Panc1 (cell line): ENCODE measurements around the gene SKI. TPM values are rescaled to one million over a fixed set of nuclear protein-coding genes. Genes with fewer than 3 reads are reported as not detected.

Source experiments
- ATAC-seq: fragments of 200-7000 bp; cut with Tn5 transposase; 2 replicates; pipeline ENCODE4 v1.9.1; 2020; ENCODE audit warnings: mild to moderate bottlenecking, moderate library complexity
- BruUV-seq: library from RNA; stranded (reverse); fragments of 400-500 nt; replicated peaks from 2 replicates; lab custom pipeline; 2021; lab: Mats Ljungman, UMichigan
- CTCF ChIA-PET: fragments of 300-600 bp; sonication (Branson Sonifier 250); formaldehyde crosslinking; loops from one replicate; lab custom pipeline; 2022; ENCODE audit warnings: antibody characterized with exemption; lab: Charles Lee
- POLR2A ChIA-PET: fragments of 300-600 bp; sonication (Branson Sonifier 250); formaldehyde crosslinking; loops from one replicate; lab custom pipeline; 2022; ENCODE audit warnings: antibody characterized with exemption; lab: Charles Lee
- DNase-seq: peaks from one replicate; pipeline ENCODE4 v3.0.0-alpha.2; 2010; ENCODE audit warnings: low read depth, low spot score
- H3K27ac ChIP-seq: 2 replicates; pipeline ENCODE4 v1.5.1; 2011; ENCODE audit warnings: mild to moderate bottlenecking, low read length, inconsistent platforms
- H3K27me3 ChIP-seq: fragments of 200-500 bp; sonication (Bioruptor generic); 2 replicates; pipeline ENCODE4 v1.6.0; 2014; ENCODE audit warnings: low read length, inconsistent platforms; ENCODE audit not compliant: control insufficient read depth, insufficient read depth
- H3K36me3 ChIP-seq: fragments of 200-500 bp; sonication (Bioruptor generic); 2 replicates; pipeline ENCODE4 v1.5.1; 2014; ENCODE audit warnings: inconsistent platforms, mild to moderate bottlenecking, low read length, moderate library complexity; ENCODE audit not compliant: control insufficient read depth, insufficient read depth
- H3K4me1 ChIP-seq: 2 replicates; pipeline ENCODE4 v1.5.1; 2011; ENCODE audit warnings: inconsistent platforms, mild to moderate bottlenecking, low read length, moderate library complexity; ENCODE audit not compliant: control insufficient read depth, insufficient read depth
- H3K4me3 ChIP-seq, 2 experiments: 2 replicates each; pipeline ENCODE4 v1.5.1; 2011 to 2012; ENCODE audit warnings: low read depth in 2 of 2, low read length in 2 of 2, mild to moderate bottlenecking in 2 of 2, inconsistent platforms in 1 of 2, moderate library complexity in 1 of 2
- H3K9me3 ChIP-seq: fragments of 200-500 bp; sonication (Bioruptor generic); 2 replicates; pipeline ENCODE4 v1.5.1; 2014; ENCODE audit warnings: low read depth, mild to moderate bottlenecking, inconsistent platforms, low read length, moderate library complexity; ENCODE audit not compliant: control insufficient read depth, insufficient read depth
- POLR2AphosphoS5 ChIP-seq: IDR thresholded peaks from 2 replicates; pipeline ENCODE4 v1.6.1; 2012; ENCODE audit warnings: mild to moderate bottlenecking, low read depth, low read length, moderate library complexity
- SIN3A ChIP-seq: IDR thresholded peaks from 2 replicates; pipeline ENCODE4 v1.6.1; 2012; ENCODE audit warnings: low read depth, mild to moderate bottlenecking, low read length, moderate library complexity, borderline replicate concordance; ENCODE audit not compliant: insufficient read depth
- TCF7L2 ChIP-seq: IDR thresholded peaks from 2 replicates; pipeline ENCODE4 v1.6.1; 2011; ENCODE audit warnings: mild to moderate bottlenecking, low read depth, low read length, inconsistent platforms
- in situ Hi-C: cut with HindIII; loops from 2 replicates; pipeline ENCODE4 v1.10.0; 2016; ENCODE audit warnings: low sequenced_read_pairs, low pct_unique_long_range_greater_than_20kb
- intact Hi-C: fragments of 100-400 bp; cut with micrococcal nuclease; formaldehyde crosslinking; loops from one replicate; pipeline ENCODE4 v1.10.0; 2022; ENCODE audit not compliant: unreplicated experiment
- total RNA-seq: library from RNA; stranded (reverse); gene quantifications from one replicate; pipeline ENCODE4 v1.2.1, GENCODE V29; 2021; ENCODE audit not compliant: unreplicated experiment
- TF ChIP-seq, protein P1 (sequence below), 2 experiments: IDR thresholded peaks; 2 replicates each; pipeline ENCODE4 v1.6.1; 2011 to 2012; ENCODE audit warnings: low read depth in 2 of 2, control low read depth in 1 of 2, low read length in 1 of 2, mild to moderate bottlenecking in 1 of 2, moderate library complexity in 1 of 2; ENCODE audit not compliant: insufficient read depth in 1 of 2
- TF ChIP-seq, protein P2 (sequence below): fragments of 450-650 bp; IDR thresholded peaks from 2 replicates; pipeline ENCODE4 v1.5.1; 2017; ENCODE audit warnings: mild to moderate bottlenecking

SKI gene
- total RNA-seq, 1 experiment from 2014 or later, result 63.2 TPM

DNA sequence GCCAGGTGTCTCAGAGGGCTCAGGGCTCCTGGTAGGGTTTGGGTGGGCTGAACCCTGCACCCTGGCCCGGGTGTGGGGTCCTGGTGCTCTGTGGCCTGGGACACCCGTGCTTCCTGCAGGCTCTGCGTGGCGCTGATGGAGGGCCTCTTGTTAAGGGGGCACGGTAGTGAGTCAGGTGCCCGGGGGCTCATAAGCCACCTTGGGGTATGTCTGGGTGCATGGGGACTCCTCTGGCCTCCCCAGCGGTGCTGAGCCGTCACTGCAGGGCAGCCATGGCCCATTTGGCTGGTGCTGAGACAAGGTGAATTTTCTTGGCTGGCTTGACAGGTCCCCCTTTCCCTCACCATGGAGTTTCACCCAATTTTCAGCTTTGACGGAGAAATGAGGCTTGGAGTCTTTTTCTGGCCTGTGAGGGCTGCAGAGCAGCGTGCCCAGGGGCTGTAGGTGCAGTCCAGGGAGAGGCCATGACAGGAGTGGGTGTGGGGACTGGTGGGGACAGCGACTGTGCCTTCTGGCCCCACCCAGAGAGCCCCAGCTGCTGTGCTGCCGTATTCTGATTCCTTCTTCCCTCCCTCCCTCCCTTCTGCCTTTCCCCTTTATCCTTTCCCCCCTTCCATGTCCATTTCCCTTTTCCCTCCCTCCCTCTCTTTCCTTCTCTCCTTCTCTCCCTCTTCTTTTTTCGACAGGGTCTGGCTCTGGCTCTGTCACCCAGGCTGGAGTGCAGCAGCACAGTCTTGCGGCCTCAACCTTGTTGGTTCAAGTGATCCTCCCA is 40.4 kb downstream of the SKI start:
- H3K36me3 ChIP-seq, result no peaks in the 10 kb centered on the region
- in situ Hi-C loops (no loop called here), intact Hi-C loops (no loop called here)
- ChIA-PET POLR2A (no interaction called here), CTCF (interaction anchor here (0.7 kb wide), 1 partner anchor 113 kb away, joined by 3 read pairs; no protein-coding TSS in a partner anchor)
- H3K4me1 ChIP-seq, result peaks cover 28% of the 10 kb centered on the region
- DNase-seq (no peak), ATAC-seq (no peak)
- H3K4me3 ChIP-seq, result no peak overlapping the region
- TF ChIP-seq POLR2AphosphoS5, result no peak
- TF ChIP-seq, protein P1, sequence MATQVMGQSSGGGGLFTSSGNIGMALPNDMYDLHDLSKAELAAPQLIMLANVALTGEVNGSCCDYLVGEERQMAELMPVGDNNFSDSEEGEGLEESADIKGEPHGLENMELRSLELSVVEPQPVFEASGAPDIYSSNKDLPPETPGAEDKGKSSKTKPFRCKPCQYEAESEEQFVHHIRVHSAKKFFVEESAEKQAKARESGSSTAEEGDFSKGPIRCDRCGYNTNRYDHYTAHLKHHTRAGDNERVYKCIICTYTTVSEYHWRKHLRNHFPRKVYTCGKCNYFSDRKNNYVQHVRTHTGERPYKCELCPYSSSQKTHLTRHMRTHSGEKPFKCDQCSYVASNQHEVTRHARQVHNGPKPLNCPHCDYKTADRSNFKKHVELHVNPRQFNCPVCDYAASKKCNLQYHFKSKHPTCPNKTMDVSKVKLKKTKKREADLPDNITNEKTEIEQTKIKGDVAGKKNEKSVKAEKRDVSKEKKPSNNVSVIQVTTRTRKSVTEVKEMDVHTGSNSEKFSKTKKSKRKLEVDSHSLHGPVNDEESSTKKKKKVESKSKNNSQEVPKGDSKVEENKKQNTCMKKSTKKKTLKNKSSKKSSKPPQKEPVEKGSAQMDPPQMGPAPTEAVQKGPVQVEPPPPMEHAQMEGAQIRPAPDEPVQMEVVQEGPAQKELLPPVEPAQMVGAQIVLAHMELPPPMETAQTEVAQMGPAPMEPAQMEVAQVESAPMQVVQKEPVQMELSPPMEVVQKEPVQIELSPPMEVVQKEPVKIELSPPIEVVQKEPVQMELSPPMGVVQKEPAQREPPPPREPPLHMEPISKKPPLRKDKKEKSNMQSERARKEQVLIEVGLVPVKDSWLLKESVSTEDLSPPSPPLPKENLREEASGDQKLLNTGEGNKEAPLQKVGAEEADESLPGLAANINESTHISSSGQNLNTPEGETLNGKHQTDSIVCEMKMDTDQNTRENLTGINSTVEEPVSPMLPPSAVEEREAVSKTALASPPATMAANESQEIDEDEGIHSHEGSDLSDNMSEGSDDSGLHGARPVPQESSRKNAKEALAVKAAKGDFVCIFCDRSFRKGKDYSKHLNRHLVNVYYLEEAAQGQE (IDR thresholded peaks at IDR 0.05; ENCODE audit: insufficient read depth in 1 of 2, low read depth in 2 of 2, low read length in 1 of 2), result no peak
- no peak for TF ChIP-seq TCF7L2
- no TSS peak for BruUV-seq
- no peaks in the 10 kb centered on the region for H3K27me3 ChIP-seq
- no peak overlapping the region for H3K27ac ChIP-seq
- no peaks in the 10 kb centered on the region for H3K9me3 ChIP-seq

DNA sequence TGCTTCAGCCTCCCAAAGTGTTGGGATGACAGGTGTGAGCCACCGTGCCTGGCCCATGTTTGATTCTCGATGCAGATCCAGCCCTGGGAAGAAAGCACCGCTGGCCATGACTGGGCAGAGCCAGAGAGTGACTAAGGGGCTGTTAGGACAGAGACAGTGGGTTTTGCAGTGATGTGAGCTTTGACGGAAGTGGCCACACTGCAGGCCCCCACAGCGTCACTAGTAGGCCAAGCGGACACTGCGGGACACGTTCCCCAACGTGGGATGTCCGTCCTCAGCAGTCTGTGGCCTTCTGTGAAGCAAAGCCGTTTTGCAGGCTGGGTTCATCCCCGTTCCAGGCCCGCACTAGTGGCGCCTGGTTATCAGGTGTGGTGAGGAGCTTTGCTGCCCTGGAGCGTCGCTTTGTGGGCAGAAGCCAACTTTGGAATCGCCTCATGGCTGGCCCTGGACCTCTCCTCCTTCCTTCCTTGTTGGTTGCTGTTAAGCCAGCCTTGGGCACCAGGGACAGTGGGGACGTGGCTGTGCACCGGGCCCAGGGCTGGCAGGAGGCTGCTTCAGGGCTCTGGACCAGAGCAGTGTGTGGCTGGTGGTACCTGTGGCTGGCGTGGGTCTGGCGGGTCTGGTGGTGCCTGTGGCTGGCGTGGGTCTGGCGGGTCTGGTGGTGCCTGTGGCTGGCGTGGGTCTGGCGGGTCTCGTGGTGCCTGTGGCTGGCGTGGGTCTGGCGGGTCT is 41.2 kb downstream of the SKI start:
- CTCF ChIA-PET, result no interaction called here
- in situ Hi-C loops (no loop called here), intact Hi-C loops (no loop called here)
- Histone ChIP-seq H3K9me3 (no peaks in the 10 kb centered on the region), H3K27me3 (no peaks in the 10 kb centered on the region), H3K4me3 (no peak overlapping the region), H3K27ac (no peak overlapping the region), H3K4me1 (peaks cover 28% of the 10 kb centered on the region), H3K36me3 (no peaks in the 10 kb centered on the region)
- no TSS peak for BruUV-seq
- POLR2A ChIA-PET, result no interaction called here
- no peak for ATAC-seq
- no peak for DNase-seq
- TF ChIP-seq, protein P1 (IDR thresholded peaks at IDR 0.05; ENCODE audit: insufficient read depth in 1 of 2, low read depth in 2 of 2, low read length in 1 of 2), result no peak
- TF ChIP-seq SIN3A (no peak), TCF7L2 (no peak), POLR2AphosphoS5 (no peak)
- TF ChIP-seq, protein P2, sequence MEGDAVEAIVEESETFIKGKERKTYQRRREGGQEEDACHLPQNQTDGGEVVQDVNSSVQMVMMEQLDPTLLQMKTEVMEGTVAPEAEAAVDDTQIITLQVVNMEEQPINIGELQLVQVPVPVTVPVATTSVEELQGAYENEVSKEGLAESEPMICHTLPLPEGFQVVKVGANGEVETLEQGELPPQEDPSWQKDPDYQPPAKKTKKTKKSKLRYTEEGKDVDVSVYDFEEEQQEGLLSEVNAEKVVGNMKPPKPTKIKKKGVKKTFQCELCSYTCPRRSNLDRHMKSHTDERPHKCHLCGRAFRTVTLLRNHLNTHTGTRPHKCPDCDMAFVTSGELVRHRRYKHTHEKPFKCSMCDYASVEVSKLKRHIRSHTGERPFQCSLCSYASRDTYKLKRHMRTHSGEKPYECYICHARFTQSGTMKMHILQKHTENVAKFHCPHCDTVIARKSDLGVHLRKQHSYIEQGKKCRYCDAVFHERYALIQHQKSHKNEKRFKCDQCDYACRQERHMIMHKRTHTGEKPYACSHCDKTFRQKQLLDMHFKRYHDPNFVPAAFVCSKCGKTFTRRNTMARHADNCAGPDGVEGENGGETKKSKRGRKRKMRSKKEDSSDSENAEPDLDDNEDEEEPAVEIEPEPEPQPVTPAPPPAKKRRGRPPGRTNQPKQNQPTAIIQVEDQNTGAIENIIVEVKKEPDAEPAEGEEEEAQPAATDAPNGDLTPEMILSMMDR, result no peak
